Activated CD8-positive, alpha-beta memory T cell treated with anti-CD3 and anti-CD28 coated beads for 1 hour (primary cell): Measurements from ENCODE around the gene EVI5.

Source experiments
- DNase-seq, 2 donors: peaks; one replicate each; pipeline ENCODE4 v3.0.0-alpha.2; 2020; ENCODE audit warnings: low read depth in 1 of 2; ENCODE audit errors: extremely low read depth in 1 of 2

The EVI5 gene

GRCh38 chr1:92486251-92487077 lies 298.4 kb downstream of the EVI5 start, which contains the start of gene GFI1:
GFI1 (minus strand) TSS chr1:92486925; CDS start chr1:92483487, 3,438 bp downstream.
- peak in 1 of 2 donors; percentile 28 for DNase-seq

GRCh38 chr1:92485381-92486250 lies 299.3 kb downstream of the EVI5 start:
- DNase-seq, result peak; percentile 65 to 72

- peak; percentile 39 to 47 for DNase-seq
Observed at GRCh38 chr1:92484472-92485380, 300.2 kb downstream of the EVI5 start.

GRCh38 chr1:92483610-92484471 lies 301.1 kb downstream of the EVI5 start:
- DNase-seq, result peak in 1 of 2 donors; percentile 23

- DNase-seq, result peak in 1 of 2 donors; percentile 22
Observed at GRCh38 chr1:92482665-92483609, 302.0 kb downstream of the EVI5 start.

- no peak for DNase-seq
Observed at GRCh38 chr1:92481971-92482664, 302.8 kb downstream of the EVI5 start.

- DNase-seq, result no peak
Observed at GRCh38 chr1:92481599-92481925, 303.3 kb downstream of the EVI5 start.

GRCh38 chr1:92480813-92481598 lies 303.9 kb downstream of the EVI5 start:
- DNase-seq, result no peak

GRCh38 chr1:92480200-92480812 lies 304.6 kb downstream of the EVI5 start:
- no peak for DNase-seq

GRCh38 chr1:92479587-92479986 lies 305.3 kb downstream of the EVI5 start:
- DNase-seq, result no peak

- DNase-seq, result no peak
Observed at GRCh38 chr1:92478393-92478792, 306.5 kb downstream of the EVI5 start.

GRCh38 chr1:92476071-92476631 lies 308.8 kb downstream of the EVI5 start:
- DNase-seq, result peak in 1 of 2 donors; percentile 18

GRCh38 chr1:92475029-92475428 lies 309.9 kb downstream of the EVI5 start:
- DNase-seq, result no peak

GRCh38 chr1:92473781-92474495 lies 311.0 kb downstream of the EVI5 start:
- no peak for DNase-seq

GRCh38 chr1:92470216-92470615 lies 314.7 kb downstream of the EVI5 start:
- DNase-seq, result no peak
